Suppressor macrophage (primary cell): ENCODE results near the gene ACADM.
"Not testable (repeated sequence)": the region's sequence is repeated elsewhere in the genome, so short reads cannot be mapped to it uniquely, and the experiment has no call there.

ENCODE experiments used
- DNase-seq, 4 experiments: peaks; one replicate each; pipeline ENCODE4 v3.0.0-alpha.2; 2020 to 2022

Gene ACADM

DNA sequence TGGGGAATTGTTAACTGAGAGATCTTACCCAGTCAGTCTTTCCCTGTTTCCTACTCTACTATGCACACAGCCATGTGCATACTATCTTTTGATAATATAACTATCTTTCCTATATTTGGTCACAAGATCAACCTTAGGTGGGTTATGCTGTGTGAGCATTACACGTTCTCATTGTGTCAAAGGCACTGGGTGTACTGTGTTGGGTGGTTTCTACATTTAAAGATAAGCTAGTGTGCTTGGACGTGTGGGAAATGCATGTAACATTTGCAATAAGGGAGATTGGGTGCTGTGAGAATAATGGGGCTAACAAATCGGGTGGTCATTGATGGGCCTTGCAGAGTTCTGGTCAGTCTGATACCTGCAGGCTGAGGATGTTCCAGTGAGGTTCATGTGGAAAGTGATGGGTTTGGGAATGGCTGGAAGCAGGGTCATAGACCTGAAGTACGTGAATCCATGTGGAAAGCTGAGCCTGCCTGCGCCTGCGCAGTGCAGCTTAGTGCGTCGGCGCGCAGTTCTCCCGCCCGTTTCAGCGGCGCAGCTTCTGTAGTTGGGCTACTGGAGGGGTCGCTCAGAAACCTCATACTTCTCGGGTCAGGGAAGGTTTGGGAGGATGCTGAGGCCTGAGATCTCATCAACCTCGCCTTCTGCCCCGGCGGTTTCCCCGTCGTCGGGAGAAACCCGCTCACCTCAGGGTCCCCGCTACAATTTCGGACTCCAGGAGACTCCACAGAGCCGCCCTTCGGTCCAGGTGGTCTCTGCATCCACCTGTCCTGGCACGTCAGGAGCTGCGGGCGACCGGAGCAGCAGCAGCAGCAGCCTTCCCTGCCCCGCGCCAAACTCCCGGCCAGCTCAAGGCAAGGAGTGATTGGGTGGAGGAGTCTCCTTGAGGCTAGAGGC is 72.1 kb downstream of the ACADM start, which contains the start of gene MSH4:
Gene MSH4, plus strand, starts transcription at position 507 of the 897 bp plus-strand sequence. Its CDS starts 104 bp downstream, at position 611.
- no peak for DNase-seq

DNA sequence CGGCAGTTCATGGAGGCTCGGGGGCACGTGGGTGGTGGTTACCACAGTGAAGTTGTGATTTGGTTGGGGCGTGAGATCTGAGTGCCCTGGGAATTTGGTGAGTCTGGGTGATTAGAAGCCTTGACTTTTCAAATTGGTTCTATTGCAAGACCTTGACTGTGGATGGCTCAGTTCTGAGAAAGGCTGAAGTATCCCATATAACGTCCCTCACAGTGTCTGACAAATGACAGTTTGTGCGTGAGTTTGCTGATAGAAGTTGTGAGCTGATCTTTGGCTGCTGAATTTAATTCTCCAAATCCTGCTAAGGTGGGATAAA is 72.7 kb downstream of the ACADM start:
- no peak for DNase-seq

DNA sequence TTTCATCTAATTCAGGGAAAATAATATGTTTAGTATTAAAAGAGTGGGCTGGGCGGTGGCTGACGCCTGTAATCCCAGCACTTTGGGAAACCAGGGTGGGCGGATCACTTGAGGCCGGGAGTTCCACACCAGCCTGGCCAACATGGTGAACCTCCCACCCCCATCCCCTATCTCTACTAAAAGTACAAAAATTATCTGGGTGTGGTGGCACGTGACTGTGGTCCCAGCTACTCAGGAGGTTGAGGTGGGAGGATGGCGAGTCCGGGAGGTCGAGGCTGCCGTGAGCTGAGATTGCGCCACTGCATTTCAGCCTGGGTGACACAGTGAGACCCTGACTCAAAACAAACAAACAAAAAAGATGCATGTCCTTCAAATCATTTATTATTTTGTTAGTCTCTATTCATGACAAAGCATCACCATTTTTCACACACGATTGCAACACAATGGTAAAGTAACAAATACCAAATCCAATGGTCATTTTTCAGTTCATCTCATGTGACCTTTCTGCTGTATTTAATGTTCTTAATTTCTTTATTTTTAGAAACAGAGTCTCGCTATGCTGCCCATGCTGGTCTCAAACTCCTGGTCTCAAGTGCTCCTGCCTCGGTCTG is 73.2 kb downstream of the ACADM start:
- no peak for DNase-seq

DNA sequence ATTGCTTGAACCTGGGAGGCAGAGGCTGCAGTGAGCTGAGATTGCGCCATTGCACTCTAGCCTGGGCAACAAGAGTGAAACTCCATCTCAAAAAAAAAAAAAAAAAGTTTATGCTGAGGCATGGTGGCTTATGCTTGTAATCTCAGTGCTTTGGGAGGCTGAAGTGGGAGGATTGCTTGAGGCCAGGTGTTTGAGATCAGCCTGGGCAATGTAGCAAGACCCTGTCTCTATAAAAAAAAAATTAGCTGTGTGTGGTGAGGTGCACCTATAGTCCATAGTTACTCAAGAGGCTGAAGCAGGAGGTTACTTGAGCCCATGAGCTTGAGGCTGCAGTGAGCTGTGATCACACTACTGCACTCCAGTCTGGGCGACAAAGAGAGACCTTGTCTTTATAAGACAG is 77.0 kb downstream of the ACADM start:
- DNase-seq: not testable (repeated sequence)

DNA sequence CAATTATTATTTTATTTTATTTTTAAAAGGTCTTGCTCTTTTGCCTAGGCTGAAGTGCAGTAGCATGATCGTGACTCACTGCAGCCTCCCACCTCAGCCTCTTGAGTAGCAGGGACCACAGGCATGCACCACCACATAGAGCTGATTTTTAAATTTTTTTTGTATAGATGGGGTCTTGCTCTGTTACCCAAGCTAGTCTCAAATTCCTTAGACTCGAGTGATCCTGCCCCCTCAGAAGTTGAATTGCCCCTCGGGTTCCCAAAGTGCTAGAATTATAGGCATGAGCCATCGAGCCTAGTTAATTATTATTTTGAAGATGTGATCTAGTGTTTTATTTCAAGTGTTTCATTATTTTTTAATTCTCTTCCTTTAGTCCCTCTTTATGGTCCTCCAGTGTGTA is 84.4 kb downstream of the ACADM start:
- DNase-seq: no peak

DNA sequence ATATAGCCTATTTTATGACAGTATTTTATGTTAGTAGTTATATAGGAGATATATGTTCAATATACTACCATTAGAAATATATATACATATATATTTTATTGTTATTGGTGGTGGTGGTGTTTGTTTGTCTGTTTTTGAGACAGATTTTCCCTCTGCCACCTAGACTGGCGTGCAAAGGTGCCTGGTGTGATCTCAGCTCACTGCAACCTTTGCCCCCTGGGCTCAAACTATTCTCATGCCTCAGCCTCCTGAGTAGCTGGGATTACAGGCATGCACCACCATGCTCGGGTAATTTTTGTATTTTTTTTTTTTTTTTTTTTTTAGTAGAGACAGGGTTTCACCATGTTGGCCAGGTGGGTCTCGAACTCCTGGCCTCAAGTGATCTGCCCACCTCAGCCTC is 85.6 kb downstream of the ACADM start:
- not testable (repeated sequence) for DNase-seq

DNA sequence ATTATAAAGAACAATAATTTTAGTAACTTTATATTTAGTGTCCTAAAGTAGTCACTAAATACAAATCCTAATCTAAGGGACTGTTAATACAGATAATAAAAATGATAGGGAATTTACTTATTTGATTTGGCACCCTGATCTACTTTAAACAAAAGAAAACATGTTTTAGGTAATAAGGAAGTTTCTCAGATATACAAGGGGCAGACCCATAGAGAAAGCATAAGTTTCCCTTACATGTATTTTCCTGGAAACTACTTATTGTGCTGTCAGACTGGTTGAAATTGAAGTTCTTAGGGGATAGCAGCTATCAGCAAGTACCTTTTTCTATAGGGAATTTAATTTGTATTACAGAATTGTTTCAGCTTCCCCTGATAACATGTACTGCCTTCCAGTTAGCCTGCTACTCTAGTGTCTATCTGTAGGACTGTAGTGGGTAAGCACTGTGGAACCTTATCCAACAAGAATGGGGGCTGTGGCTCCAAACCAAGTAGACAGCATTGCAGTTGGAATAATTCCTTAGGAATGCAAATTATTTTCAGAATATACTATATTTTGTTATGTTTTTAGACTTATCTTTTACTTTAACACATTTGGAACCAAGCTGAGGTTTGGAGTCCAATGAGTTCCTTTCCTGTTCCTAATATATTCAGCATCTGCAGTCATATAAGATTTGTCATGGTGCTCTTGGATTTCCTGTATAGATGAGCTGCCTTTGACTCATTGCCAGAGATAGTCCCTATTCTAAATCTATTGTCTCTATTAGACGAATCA is 86.9 kb downstream of the ACADM start:
- DNase-seq: no peak

DNA sequence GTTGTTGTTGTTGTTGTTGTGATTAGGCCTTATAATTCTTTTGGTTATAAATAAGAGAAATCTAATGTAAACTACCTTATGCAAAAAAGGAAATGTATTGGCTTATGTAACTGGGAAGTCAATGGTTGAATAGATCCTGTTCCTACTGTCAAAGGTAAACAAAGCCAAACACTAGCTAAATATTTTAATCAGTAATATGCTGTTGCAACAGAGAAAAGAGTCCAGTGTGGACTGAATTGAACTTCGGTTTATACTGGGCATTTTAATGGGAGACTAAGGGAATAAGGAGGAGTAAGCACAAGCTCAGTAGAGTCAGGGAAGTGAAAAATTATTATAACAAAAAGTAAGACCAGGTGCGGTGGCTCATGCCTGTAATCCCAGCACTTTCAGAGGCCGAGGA is 87.6 kb downstream of the ACADM start:
- no peak for DNase-seq
